EL (cell line): ENCODE data around the gene SPAG7.
"Not testable (repeated sequence)": the region's sequence is repeated elsewhere in the genome, so short reads cannot be mapped to it uniquely, and the experiment has no call there.

Source experiments
- DNase-seq: peaks from one replicate; pipeline ENCODE4 v3.0.0-alpha.2; 2016

The SPAG7 gene

DNA sequence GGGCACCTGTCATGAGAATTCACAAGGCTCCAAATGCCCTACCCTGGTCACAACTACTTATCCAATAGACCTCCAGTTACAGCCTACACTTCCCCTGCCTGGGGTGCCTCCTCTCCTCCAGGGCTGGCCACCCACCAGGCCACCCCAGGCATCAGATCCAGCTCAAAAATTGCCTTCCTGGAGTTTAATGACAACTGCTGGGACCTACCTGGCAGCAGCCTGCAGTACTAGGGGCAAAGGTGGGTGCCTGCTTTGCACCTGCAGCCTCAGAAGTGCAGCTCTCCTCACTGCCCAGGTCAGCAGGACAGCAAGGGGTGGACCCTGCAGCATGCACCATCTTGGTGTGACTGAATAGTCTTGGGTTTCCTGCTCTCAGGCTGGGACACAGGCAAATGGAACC is 32.0 kb downstream of the SPAG7 start:
- DNase-seq: no peak

DNA sequence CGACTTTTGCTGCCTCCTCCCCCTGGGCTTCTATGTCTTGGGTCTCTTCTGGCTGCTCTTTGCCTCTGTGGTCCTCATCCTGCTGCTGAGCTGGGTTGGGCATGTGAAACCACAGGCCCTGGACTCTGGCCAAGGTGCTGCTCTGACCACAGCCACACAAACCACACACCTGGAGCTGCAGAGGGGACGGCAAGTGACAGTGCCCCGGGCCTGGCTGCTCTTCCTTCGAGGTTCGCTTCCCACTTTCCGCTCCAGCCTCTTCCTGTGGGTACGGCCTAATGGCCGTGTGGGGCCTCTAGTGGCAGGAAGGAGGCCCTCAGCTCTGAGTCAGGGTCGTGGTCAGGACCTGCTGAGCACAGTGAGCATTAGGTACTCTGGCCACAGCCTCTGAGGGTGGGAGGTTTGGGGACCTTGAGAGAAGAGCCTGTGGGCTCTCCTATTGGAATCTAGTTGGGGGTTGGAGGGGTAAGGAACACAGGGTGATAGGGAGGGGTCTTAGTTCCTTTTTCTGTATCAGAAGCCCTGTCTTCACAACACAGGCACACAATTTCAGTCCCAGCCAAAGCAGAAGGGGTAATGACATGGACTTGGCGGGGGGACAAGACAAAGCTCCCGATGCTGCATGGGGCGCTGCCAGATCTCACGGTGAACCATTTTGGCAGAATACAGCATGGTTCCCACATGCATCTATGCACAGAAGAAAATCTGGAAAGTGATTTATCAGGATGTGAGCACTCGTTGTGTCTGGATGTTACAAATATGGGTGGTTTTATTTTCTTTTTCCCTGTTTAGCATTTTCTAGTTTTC is 33.2 kb downstream of the SPAG7 start:
- DNase-seq: peak; percentile 58

DNA sequence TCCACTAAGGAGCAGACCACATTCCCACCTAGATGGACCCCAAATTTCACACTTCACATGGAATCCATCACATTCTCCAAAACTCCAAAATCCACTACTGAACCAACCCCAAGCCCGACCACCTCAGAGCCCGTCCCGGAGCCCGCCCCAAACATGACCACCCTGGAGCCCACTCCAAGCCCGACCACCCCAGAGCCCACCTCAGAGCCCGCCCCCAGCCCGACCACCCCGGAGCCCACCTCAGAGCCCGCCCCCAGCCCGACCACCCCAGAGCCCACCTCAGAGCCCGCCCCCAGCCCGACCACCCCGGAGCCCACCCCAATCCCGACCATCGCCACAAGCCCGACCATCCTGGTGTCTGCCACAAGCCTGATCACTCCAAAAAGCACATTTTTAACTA is 34.0 kb downstream of the SPAG7 start:
- no peak for DNase-seq

DNA sequence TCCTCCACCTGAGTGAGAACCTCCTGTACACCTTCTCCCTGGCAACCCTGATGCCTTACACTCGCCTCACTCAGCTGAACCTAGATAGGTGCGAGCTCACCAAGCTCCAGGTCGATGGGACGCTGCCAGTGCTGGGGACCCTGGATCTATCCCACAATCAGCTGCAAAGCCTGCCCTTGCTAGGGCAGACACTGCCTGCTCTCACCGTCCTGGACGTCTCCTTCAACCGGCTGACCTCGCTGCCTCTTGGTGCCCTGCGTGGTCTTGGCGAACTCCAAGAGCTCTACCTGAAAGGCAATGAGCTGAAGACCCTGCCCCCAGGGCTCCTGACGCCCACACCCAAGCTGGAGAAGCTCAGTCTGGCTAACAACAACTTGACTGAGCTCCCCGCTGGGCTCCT is 34.9 kb downstream of the SPAG7 start:
- DNase-seq: no peak

DNA sequence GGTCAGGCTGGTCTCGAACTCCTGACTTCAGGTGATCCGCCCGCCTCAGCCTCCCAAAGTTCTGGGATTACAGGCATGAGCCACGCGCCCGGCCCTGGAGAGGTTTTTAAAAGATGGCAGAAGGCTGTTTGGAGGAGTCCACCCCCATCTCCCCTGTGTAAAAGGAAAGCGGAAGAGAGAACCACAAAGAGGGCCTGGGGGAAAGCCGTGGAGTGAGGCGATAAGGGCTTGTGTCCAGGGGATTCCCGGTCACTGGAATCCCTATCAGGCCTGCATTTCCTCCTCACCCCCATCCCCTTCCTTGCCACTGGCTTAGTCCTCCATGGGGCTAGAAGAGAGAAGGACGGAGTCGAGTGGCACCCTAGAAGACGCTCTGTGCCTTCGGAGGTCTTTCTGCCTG is 35.7 kb downstream of the SPAG7 start, which contains the start of gene GP1BA:
GP1BA (plus strand) TSS at position 315 of the 400 bp plus-strand sequence. CDS start 328 bp downstream, outside the sequence.
- no peak for DNase-seq

DNA sequence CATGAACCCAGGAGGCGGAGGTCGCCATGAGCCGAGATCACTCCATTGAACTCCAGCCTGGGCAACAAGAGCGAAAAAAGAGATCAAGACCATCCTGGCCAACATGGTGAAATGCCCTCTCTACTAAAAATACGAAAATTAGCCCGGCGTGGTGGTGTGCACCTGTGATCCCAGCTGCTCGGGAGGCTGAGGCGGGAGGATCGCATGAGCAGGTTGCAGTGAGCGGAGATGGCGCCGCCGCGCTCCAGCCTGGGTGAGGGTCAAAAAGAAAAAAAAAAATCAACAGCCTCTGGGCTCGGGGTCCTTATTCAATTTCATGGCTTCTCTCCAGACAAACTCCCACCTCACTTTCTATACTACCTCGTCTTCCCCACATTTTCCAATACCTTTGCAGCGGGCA is 38.7 kb downstream of the SPAG7 start:
- DNase-seq: no peak

DNA sequence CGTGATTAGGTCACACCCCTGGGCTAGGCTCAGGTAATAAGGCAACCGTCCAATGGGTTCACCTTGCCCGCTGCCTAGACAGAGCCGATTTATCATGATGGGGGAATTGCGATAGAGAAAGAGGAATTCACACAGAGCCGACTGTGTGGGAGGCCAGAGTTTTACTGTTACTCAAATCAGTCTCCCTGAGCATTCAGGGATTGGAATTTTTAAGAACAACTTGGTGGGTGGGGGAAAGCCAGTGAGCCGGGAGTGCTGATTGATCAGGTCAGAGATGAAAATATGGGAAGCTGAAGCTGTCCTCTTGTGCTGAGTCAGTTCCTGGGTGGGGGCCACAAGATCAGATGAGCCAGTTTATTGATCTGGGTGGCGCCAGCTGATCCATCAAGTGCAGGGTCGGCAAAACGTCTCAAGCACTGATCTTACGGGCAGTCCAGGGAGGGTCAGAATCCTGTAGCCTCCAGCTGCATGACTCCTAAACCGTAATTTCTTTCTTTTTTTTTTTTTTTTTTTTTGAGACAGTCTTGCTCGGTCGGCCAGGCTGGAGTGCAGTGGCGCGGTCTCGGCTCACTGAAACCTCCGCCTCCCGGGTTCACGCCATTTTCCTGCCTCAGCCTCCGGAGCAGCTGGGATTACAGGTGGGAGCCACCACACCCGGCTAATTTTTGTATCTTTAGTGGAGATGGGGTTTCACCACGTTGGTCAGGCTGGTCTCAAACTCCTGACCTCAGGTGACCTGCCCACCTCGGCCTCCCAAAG is 40.9 kb downstream of the SPAG7 start:
- DNase-seq: not testable (repeated sequence)

DNA sequence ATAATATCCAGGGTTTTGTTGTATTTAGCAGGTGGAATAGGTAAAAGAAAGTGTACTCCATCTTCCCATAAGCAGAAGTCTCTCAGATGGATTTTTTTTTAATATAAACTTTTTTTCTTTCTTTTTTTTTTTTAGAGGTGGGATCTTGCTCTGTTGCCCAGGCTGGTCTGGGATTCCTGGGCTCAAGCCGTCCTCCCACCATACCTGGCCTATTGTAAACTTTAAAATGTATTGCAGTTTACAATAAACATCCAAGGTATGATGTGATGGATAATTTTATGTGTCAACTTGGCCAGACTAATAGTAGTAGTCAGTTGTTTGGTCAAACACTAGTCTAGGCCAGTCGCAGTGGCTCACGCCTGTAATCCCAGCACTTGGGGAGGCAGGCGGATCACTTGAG is 46.3 kb downstream of the SPAG7 start:
- no peak for DNase-seq

DNA sequence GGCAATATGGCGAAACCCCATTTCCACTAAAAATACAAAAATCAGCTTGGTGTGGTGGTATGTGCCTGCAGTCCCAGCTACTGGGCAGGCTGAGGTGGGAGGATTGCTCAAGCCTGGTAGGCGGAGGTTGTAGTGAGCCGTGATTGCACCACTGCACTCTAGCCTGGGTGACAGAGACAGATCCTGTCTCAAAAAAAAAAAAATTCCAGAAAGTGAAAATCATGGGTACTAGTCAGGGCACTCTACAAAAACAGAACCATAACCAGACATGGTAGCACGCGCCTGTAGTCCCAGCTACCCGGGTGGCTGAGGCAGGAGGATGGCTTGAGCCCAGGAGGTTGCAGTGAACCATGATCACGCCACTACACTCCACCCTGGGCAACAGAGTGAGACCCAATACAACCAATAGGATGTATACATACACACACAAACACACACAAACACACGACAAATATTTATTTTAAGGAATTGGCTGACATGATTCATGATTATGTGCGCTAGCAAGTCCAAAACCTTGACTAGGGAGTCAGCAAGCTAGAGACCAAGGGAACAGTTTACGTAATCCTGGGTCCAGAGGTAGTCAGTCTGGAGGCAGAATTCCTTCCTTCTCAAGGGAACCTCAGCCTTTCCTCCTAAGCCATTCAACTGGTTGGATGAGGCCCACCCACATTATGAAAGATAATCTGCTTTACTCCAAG is 47.1 kb downstream of the SPAG7 start:
- DNase-seq: peak; percentile 28

DNA sequence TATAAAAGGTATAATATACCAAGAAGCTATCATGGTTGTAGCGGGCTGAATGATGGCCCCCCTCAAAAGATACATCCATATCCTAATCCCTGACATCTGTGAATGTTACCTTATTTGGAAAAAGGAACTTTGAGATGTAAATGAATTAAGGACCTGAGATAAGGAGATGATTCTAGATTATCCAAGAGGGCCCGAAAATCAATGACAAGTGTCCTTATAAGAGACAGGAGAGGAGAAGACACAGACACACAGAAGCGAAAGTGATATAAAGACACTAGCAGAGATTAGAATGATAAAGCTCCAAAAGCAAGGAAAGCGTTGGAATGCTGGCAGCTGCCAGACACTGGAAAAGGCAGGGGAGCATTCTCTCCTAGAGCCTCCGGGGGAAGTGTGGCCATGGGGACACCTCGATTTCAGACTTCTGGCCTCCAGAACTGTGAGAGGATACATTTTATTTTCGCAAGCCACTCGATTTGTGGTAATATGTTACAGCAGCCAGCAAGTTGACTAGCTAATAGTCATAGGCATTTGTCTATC is 48.0 kb downstream of the SPAG7 start:
- no peak for DNase-seq

DNA sequence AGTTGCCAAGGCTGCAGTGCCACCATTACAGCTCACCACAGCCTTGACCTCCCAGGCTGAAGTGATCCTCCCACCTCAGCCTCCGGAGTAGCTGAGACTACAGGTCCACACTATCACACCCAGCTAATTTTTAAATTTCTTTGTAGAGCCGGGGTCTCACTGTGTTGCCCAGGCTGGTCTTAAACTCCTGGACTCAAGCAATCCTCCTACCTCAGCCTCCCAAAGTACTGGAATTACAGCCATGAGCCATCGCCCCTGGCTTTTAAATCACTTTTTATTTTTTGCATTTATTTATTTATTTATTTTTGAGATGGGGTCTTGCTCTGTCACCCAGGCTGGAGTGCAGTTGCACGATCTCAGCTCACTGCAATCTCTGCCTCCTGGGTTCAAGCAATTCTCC is 53.1 kb downstream of the SPAG7 start:
- DNase-seq: not testable (repeated sequence)

DNA sequence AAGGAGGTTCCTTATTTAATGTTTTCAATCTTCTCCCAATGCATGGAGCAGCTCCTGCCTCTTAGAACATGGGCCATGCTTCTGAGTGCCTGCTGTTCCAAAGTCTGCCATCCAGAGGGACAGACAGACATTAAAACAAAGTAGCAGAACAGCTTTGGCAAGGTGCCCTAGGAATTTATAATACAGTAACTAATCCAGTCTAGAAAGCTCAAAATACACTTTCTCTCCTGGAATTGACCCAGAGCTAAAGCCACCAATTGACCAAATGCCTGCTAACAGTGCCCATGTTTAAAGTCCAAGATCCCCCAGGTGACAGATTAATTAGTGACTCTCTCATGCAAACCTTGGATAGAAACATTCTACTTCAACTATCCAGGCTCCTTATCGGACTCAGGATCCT is 53.6 kb downstream of the SPAG7 start:
- peak; percentile 29 for DNase-seq
